ENCODE results near the gene SPCS3.

The SPCS3 gene

GRCh38 chr4:176288020-176288419 is 31.7 kb upstream of the SPCS3 start:
- Histone ChIP-seq H3K4me1 (ENCODE audit: control insufficient read depth, low read length) (0 out of 2 replicates have a peak, but pooled peaks cover 3% of the 10 kb centered on the region), H3K4me2 (ENCODE audit: low read length) (no peak overlapping the region), H3F3A (ENCODE audit: control insufficient read depth, insufficient read depth) (no peaks in the 10 kb centered on the region), H3K27me3 (ENCODE audit: control insufficient read depth, low read length) (no peaks in the 10 kb centered on the region), H3K36me3 (ENCODE audit: control insufficient read depth, low read length) (no peaks in the 10 kb centered on the region), H3K79me2 (ENCODE audit: control insufficient read depth, low read length) (no peaks in the 10 kb centered on the region), H3K9me2 (replicated peaks; ENCODE audit: control insufficient read depth, low read length) (no peaks in the 10 kb centered on the region), H3K9me3 (ENCODE audit: control insufficient read depth, insufficient read depth, low read length) (no peaks in the 10 kb centered on the region), H3K27ac (ENCODE audit: low read depth, low read length) (no peak overlapping the region), H4K20me1 (ENCODE audit: control insufficient read depth, insufficient read depth, low read depth, low read length) (no peaks in the 10 kb centered on the region), H3K4me3 (ENCODE audit: low read length) (no peak overlapping the region)
- TF ChIP-seq CTCF (IDR thresholded peaks at IDR 0.05; ENCODE audit: low read depth, low read length, poor library complexity, severe bottlenecking), result no peak
- TF ChIP-seq EZH2phosphoT487 (IDR thresholded peaks at IDR 0.05; ENCODE audit: borderline replicate concordance, low read length), result no peak

GRCh38 chr4:176289561-176289960 is 30.2 kb upstream of the SPCS3 start:
- Histone ChIP-seq H3K4me3 (ENCODE audit: low read length) (no peak overlapping the region), H3K4me1 (ENCODE audit: control insufficient read depth, low read length) (0 out of 2 replicates have a peak, but pooled peaks cover 3% of the 10 kb centered on the region), H3K27ac (ENCODE audit: low read depth, low read length) (no peak overlapping the region), H3K4me2 (ENCODE audit: low read length) (no peak overlapping the region), H3K79me2 (ENCODE audit: control insufficient read depth, low read length) (no peaks in the 10 kb centered on the region), H3K27me3 (ENCODE audit: control insufficient read depth, low read length) (no peaks in the 10 kb centered on the region), H3K9me3 (ENCODE audit: control insufficient read depth, insufficient read depth, low read length) (no peaks in the 10 kb centered on the region), H3K36me3 (ENCODE audit: control insufficient read depth, low read length) (no peaks in the 10 kb centered on the region), H3K9me2 (replicated peaks; ENCODE audit: control insufficient read depth, low read length) (no peaks in the 10 kb centered on the region), H4K20me1 (ENCODE audit: control insufficient read depth, insufficient read depth, low read depth, low read length) (no peaks in the 10 kb centered on the region), H3F3A (ENCODE audit: control insufficient read depth, insufficient read depth) (no peaks in the 10 kb centered on the region)
- TF ChIP-seq CTCF (IDR thresholded peaks at IDR 0.05; ENCODE audit: low read depth, low read length, poor library complexity, severe bottlenecking) (no peak), EZH2phosphoT487 (IDR thresholded peaks at IDR 0.05; ENCODE audit: borderline replicate concordance, low read length) (no peak)

GRCh38 chr4:176290520-176290919 is 29.2 kb upstream of the SPCS3 start:
- H3K27ac ChIP-seq (ENCODE audit: low read depth, low read length), result no peak overlapping the region
- H3K4me3 ChIP-seq (ENCODE audit: low read length), result no peak overlapping the region
- no peaks in the 10 kb centered on the region for H3K9me3 ChIP-seq (ENCODE audit: control insufficient read depth, insufficient read depth, low read length)
- TF ChIP-seq CTCF (IDR thresholded peaks at IDR 0.05; ENCODE audit: low read depth, low read length, poor library complexity, severe bottlenecking) (no peak), EZH2phosphoT487 (IDR thresholded peaks at IDR 0.05; ENCODE audit: borderline replicate concordance, low read length) (no peak)
- H3K4me1 ChIP-seq (ENCODE audit: control insufficient read depth, low read length), result 0 out of 2 replicates have a peak, but pooled peaks cover 3% of the 10 kb centered on the region
- no peaks in the 10 kb centered on the region for H3K79me2 ChIP-seq (ENCODE audit: control insufficient read depth, low read length)
- no peaks in the 10 kb centered on the region for H3K9me2 ChIP-seq (replicated peaks; ENCODE audit: control insufficient read depth, low read length)
- no peaks in the 10 kb centered on the region for H3K36me3 ChIP-seq (ENCODE audit: control insufficient read depth, low read length)
- no peak overlapping the region for H3K4me2 ChIP-seq (ENCODE audit: low read length)
- no peaks in the 10 kb centered on the region for H4K20me1 ChIP-seq (ENCODE audit: control insufficient read depth, insufficient read depth, low read depth, low read length)
- H3F3A ChIP-seq (ENCODE audit: control insufficient read depth, insufficient read depth), result no peaks in the 10 kb centered on the region
- no peaks in the 10 kb centered on the region for H3K27me3 ChIP-seq (ENCODE audit: control insufficient read depth, low read length)

Measured in DOHH2 (cell line).